Parathyroid adenoma (tissue), 2 donors: Measurements from ENCODE around the gene CEACAM1.

Experiments
- H2AFZ ChIP-seq: fragments of 300-600 bp; sonication (generic); one replicate; pipeline ENCODE4 v1.7.0; 2017; ENCODE audit warnings: antibody characterized with exemption, mild to moderate bottlenecking
- H3K27ac ChIP-seq: fragments of 300-600 bp; sonication (generic); one replicate; pipeline ENCODE4 v1.7.0; 2017
- H3K27me3 ChIP-seq: fragments of 300-600 bp; sonication (generic); one replicate; pipeline ENCODE4 v1.7.0; 2017; ENCODE audit warnings: low read length; ENCODE audit not compliant: control insufficient read depth, insufficient read depth
- H3K36me3 ChIP-seq: fragments of 300-600 bp; sonication (generic); one replicate; pipeline ENCODE4 v1.7.0; 2017; ENCODE audit warnings: low read length; ENCODE audit not compliant: control insufficient read depth, insufficient read depth
- H3K4me1 ChIP-seq: fragments of 300-600 bp; sonication (generic); one replicate; pipeline ENCODE4 v1.7.0; 2017; ENCODE audit warnings: control low read depth
- H3K4me2 ChIP-seq: fragments of 300-600 bp; sonication (generic); one replicate; pipeline ENCODE4 v1.7.0; 2017; ENCODE audit warnings: low read length
- H3K4me3 ChIP-seq: fragments of 300-600 bp; sonication (generic); one replicate; pipeline ENCODE4 v1.7.0; 2017; ENCODE audit warnings: low read depth, low read length
- H3K79me2 ChIP-seq: fragments of 300-600 bp; sonication (generic); one replicate; pipeline ENCODE4 v1.7.0; 2017; ENCODE audit warnings: control low read depth
- H3K9ac ChIP-seq: fragments of 300-600 bp; sonication (generic); one replicate; pipeline ENCODE4 v1.7.0; 2017; ENCODE audit warnings: mild to moderate bottlenecking
- H3K9me3 ChIP-seq: fragments of 300-600 bp; sonication (generic); one replicate; pipeline ENCODE4 v1.7.0; 2017; ENCODE audit warnings: low read length; ENCODE audit not compliant: control insufficient read depth
- TF ChIP-seq, protein P1 (sequence below): fragments of 300-600 bp; sonication (generic); IDR thresholded peaks from one replicate; pipeline ENCODE4 v1.7.0; 2017; ENCODE audit warnings: antibody characterized with exemption, mild to moderate bottlenecking
- donor health status: primary hyperparathyroidism.

The CEACAM1 gene

DNA sequence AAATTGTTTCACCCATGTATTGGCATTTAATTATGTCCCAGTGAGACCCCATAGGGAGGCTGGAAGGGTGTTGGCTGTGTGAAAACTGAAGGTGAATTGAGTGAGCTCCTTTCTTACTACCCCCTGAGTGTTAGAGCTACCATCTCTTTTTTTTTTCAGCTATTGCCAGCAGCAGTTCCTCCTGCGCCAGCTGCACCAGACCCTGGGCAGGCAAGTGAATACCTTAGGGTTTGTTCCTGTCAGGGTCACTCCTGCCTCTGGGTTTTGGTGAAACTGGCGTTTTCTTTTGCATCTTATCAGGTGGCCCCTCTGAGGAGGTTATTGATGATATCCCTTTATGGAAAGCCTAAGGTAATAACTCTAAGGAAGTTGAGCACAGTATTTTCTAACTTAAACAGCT lies 40.9 kb upstream of the CEACAM1 start:
- Histone ChIP-seq H3K4me3 (no peak overlapping the region), H3K4me1 (no peaks in the 10 kb centered on the region), H3K27me3 (no peaks in the 10 kb centered on the region), H3K9ac (no peak overlapping the region), H2AFZ (no peak overlapping the region), H3K4me2 (no peak overlapping the region), H3K27ac (no peak overlapping the region), H3K9me3 (no peaks in the 10 kb centered on the region), H3K36me3 (no peaks in the 10 kb centered on the region), H3K79me2 (no peaks in the 10 kb centered on the region)
- TF ChIP-seq, protein P1, sequence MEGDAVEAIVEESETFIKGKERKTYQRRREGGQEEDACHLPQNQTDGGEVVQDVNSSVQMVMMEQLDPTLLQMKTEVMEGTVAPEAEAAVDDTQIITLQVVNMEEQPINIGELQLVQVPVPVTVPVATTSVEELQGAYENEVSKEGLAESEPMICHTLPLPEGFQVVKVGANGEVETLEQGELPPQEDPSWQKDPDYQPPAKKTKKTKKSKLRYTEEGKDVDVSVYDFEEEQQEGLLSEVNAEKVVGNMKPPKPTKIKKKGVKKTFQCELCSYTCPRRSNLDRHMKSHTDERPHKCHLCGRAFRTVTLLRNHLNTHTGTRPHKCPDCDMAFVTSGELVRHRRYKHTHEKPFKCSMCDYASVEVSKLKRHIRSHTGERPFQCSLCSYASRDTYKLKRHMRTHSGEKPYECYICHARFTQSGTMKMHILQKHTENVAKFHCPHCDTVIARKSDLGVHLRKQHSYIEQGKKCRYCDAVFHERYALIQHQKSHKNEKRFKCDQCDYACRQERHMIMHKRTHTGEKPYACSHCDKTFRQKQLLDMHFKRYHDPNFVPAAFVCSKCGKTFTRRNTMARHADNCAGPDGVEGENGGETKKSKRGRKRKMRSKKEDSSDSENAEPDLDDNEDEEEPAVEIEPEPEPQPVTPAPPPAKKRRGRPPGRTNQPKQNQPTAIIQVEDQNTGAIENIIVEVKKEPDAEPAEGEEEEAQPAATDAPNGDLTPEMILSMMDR = no peak

DNA sequence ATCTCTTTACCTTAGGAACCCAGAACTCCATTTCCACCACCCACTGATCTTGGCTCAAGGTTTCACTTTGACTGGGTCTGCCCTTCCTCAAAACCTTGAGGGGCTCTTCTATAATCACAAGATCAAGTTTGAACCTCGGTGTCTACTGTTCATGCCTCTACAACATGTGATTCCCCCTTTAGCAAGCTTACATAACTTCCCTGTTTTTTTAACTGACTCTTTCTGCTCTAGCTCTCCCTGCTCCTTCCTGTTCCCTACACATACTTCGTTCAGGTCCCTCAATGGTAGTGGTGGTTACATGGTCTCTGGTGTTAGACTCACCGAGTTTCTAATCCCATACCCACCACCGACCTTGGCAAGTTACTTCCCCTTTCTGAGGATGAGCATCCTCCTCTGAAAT lies 39.7 kb upstream of the CEACAM1 start:
- H3K4me1 ChIP-seq = no peaks in the 10 kb centered on the region

DNA sequence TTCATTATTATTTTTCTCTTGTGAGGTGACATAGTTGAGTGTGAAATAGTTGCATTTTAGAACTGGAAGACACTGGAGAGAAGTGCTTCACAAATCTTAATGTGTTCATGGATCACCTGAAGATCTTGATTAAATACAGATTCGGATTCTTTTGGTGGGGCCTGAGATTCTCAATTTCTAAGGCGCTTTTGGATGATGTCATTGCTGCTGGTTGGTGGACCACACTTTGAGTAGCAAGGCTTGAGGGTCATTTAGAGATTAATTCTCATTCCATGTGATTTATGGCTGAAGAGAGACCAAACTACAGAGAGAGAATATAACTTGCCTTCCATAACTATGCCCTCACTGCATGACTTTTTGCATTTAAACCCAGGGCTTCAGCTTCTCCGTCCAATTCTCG lies 39.3 kb upstream of the CEACAM1 start:
- Histone ChIP-seq H3K27me3 (no peaks in the 10 kb centered on the region), H3K4me1 (no peaks in the 10 kb centered on the region), H3K27ac (no peak overlapping the region), H3K4me3 (no peak overlapping the region), H3K9ac (no peak overlapping the region), H3K36me3 (no peaks in the 10 kb centered on the region), H3K4me2 (no peak overlapping the region), H2AFZ (no peak overlapping the region), H3K79me2 (no peaks in the 10 kb centered on the region), H3K9me3 (no peaks in the 10 kb centered on the region)
- TF ChIP-seq, protein P1 = no peak

More for the DNA sequence above, 39.7 kb upstream of the CEACAM1 start:
- no peaks in the 10 kb centered on the region for H3K9me3 ChIP-seq
- no peaks in the 10 kb centered on the region for H3K79me2 ChIP-seq
- TF ChIP-seq, protein P1 = no peak
- no peaks in the 10 kb centered on the region for H3K27me3 ChIP-seq
- H3K36me3 ChIP-seq = no peaks in the 10 kb centered on the region
- H3K27ac ChIP-seq = no peak overlapping the region
- no peak overlapping the region for H3K9ac ChIP-seq
- no peak overlapping the region for H2AFZ ChIP-seq
- no peak overlapping the region for H3K4me3 ChIP-seq
- H3K4me2 ChIP-seq = no peak overlapping the region

DNA sequence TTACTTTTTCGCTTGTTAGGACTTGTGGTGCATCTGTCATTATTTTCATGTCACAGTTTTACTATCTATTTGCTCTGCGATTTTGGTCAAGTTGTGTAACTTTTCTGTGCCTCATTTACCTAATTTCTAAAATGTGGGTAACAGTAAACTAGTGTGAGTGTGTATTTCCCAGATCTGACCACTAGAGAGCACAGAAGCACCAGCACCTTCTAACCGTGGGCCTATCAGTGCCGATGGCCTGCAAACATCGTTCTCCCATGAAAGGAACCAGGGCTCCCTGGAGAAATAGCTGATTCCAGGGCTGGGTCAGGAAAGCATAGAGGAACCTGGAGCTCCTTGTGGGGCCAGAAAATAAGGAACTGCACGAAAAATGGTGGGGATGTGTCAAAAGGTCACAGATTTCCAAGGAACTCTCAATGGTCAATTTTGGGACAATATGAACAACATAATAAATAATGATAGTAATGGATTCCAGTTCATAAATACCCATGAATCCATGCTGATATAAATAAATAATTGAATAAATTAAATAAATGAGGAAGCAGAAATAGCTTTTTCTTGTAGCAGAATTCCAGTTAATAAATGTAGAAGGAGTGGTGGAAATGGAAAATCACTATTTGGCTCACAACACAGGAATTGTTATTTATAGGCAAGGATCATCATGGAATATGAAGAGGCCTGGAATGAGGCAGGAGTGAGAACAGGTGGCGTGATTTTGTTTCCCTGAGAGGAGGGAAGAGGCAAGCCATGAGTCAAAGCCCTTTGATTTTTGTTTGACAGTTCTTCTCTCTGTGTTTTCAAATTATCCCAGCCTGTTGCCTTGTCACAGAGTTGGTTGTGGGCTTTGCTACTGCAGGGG lies 35.3 kb upstream of the CEACAM1 start:
- Histone ChIP-seq H2AFZ (peak overlapping the region; percentile 85), H3K27ac (no peak overlapping the region), H3K9me3 (no peaks in the 10 kb centered on the region), H3K4me3 (no peak overlapping the region), H3K9ac (no peak overlapping the region), H3K79me2 (no peaks in the 10 kb centered on the region), H3K4me1 (no peaks in the 10 kb centered on the region), H3K4me2 (no peak overlapping the region), H3K27me3 (no peaks in the 10 kb centered on the region), H3K36me3 (no peaks in the 10 kb centered on the region)
- TF ChIP-seq, protein P1 = peak; percentile 61

DNA sequence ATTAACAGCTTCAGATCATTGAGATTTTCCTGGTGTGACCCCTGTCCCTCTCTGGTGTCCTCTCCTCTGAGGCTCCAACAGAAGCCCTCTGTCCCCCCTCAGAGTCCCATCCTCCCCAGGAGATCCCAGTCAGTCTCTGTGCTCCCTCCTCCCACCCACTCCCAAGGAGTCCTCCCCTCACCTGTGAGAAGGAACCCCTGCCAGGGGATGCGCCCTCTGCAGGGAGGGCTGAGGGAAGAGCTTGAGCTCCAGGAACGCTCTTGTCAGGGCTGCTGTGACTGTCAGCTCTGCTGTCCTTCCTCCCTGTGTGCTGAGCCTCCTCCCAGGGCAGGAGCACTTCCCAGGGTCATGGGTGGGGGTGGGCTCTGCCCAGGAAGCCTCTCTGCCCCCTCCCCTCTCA lies 33.2 kb upstream of the CEACAM1 start:
- Histone ChIP-seq H3K36me3 (no peaks in the 10 kb centered on the region), H3K27me3 (no peaks in the 10 kb centered on the region), H3K4me2 (no peak overlapping the region), H3K9me3 (no peaks in the 10 kb centered on the region), H3K9ac (no peak overlapping the region), H2AFZ (no peak overlapping the region), H3K79me2 (no peaks in the 10 kb centered on the region), H3K4me1 (no peaks in the 10 kb centered on the region), H3K4me3 (no peak overlapping the region), H3K27ac (no peak overlapping the region)
- TF ChIP-seq, protein P1 = no peak
